ENCODE data around the gene KBTBD8.

The KBTBD8 gene

DNA sequence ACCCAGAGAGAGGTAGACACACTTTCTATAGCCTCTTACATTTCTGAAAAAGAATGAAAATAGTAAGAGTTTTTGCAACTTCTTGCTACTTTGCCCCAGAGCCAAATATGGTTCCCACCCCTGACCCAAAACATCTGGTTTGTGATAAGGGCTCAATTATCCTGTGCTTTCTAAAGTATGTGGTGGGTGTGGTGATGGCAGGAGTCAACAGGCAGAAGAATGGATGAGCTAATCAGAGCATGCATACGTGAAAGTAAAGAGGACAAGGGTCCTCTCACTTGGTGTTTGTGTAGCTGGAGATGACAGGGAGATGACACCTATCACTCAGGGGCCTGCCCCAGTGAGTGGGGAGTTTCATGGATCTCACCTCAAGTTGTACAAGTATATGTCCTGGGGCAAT is 19.1 kb downstream of the KBTBD8 start:
- no peak for DNase-seq (ENCODE audit: low read depth)
- TF ChIP-seq, protein P1, sequence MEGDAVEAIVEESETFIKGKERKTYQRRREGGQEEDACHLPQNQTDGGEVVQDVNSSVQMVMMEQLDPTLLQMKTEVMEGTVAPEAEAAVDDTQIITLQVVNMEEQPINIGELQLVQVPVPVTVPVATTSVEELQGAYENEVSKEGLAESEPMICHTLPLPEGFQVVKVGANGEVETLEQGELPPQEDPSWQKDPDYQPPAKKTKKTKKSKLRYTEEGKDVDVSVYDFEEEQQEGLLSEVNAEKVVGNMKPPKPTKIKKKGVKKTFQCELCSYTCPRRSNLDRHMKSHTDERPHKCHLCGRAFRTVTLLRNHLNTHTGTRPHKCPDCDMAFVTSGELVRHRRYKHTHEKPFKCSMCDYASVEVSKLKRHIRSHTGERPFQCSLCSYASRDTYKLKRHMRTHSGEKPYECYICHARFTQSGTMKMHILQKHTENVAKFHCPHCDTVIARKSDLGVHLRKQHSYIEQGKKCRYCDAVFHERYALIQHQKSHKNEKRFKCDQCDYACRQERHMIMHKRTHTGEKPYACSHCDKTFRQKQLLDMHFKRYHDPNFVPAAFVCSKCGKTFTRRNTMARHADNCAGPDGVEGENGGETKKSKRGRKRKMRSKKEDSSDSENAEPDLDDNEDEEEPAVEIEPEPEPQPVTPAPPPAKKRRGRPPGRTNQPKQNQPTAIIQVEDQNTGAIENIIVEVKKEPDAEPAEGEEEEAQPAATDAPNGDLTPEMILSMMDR (conservative IDR thresholded peaks at IDR 0.05; ENCODE audit: low read depth, low read length): no peak
- no peak overlapping the region for H3K4me3 ChIP-seq (ENCODE audit: low read length)

DNA sequence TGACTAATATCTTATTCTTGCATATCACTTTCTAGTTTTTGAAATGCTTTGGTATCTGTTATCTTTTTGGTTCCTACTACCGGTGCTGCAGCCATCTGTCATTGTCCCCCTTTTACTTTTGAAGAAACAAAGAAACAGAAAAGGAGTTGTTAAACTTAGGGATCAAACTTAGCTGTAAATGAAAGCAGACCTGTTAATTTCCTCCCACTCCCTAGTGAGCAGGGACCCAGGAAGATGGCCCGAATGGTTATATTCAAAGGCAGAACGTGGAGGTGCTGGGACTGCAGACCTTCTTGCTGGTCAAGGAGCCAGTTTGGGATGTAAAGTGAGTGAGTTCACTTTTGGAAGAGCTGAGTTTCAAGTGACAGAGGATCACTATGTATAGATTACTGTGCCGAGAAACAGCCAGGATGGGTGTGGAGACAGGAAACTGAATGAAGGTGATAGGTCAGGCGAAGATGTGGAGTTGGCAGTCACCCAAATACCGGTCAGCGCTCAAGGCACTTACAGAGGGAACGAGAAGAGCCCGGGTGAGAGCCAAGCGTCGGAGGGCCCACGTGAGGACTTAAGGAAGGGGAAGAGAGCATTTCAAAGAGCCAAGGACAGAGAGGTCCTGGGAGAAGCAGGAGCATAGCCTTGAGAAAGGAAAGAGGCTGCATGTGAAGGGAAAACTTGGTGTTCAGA is 20.1 kb downstream of the KBTBD8 start:
- DNase-seq (ENCODE audit: low read depth): no peak
- TF ChIP-seq, protein P1 (conservative IDR thresholded peaks at IDR 0.05; ENCODE audit: low read depth, low read length): no peak
- H3K4me3 ChIP-seq (ENCODE audit: low read length): no peak overlapping the region

DNA sequence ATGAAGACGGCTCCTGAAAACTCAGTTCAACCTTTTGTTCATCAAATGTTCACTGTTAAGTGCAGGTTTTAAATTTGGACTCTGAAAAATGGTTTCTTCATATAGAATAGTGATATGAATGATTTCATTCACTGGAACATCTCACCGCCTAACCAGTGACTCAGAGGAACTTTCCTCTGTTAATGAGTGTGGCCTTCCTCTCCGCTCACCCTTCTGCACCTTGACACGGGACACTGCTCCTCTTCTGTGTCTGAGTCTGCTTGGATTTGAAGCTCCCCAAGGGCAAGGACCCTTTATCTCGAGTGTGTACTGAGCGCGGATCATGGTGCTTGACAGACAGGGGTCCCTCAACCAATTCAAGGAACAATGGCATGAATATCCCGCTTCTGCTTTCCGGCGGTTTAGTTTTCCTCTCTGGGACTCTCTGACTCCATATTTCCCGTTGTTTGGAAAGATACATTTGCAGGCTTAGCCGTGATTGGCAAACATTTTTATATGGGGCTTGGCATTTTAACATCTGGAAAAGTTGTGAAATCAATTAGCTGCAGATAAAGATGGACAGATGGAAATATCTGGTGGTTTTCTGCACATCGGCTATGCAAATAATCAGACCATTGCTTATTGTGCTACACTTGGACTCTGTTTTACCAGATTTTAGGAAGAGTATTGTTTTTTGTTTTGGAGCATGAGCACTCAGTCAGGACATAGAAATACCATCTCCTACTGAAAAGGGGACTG is 20.9 kb downstream of the KBTBD8 start:
- TF ChIP-seq, protein P1 (conservative IDR thresholded peaks at IDR 0.05; ENCODE audit: low read depth, low read length): no peak
- DNase-seq (ENCODE audit: low read depth): no peak
- no peak overlapping the region for H3K4me3 ChIP-seq (ENCODE audit: low read length)

DNA sequence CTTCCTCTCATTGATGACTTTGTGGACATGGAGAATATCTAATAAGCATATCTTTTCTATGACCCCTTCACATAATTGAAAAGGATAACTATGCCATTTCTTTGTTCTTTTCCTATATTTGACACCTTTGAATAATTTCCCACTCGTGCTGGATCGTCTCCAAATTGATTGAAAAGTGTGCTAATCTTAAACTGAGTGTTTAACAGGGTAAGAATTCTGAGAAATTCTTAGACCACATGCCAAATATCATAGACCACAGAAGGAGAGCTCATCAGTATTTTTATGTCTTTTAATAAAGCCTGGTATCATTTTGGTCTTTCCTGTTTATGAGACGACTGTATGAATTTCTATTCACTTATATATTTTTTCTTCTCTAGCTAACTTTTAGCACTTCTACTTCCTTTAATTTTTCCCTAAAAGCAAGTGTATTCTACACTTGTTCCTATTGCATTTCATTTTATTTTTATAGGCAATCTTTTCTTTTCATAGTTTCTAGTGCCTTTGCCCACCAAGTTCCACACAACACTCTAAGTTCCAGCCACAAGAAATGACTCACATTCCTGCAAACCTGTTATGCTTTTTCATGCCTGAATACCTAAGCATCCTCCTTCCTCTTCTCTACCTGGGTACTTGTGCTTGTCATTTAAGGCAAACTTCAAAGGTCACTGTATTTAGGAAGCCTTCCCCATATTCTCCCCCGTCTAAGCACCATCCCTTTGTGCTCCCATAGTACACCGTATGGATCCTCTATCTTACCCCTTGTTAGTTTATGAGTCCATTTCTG is 30.1 kb downstream of the KBTBD8 start:
- no peak for DNase-seq (ENCODE audit: low read depth)
- H3K4me3 ChIP-seq (ENCODE audit: low read length): no peak overlapping the region
- TF ChIP-seq, protein P1 (conservative IDR thresholded peaks at IDR 0.05; ENCODE audit: low read depth, low read length): no peak

DNA sequence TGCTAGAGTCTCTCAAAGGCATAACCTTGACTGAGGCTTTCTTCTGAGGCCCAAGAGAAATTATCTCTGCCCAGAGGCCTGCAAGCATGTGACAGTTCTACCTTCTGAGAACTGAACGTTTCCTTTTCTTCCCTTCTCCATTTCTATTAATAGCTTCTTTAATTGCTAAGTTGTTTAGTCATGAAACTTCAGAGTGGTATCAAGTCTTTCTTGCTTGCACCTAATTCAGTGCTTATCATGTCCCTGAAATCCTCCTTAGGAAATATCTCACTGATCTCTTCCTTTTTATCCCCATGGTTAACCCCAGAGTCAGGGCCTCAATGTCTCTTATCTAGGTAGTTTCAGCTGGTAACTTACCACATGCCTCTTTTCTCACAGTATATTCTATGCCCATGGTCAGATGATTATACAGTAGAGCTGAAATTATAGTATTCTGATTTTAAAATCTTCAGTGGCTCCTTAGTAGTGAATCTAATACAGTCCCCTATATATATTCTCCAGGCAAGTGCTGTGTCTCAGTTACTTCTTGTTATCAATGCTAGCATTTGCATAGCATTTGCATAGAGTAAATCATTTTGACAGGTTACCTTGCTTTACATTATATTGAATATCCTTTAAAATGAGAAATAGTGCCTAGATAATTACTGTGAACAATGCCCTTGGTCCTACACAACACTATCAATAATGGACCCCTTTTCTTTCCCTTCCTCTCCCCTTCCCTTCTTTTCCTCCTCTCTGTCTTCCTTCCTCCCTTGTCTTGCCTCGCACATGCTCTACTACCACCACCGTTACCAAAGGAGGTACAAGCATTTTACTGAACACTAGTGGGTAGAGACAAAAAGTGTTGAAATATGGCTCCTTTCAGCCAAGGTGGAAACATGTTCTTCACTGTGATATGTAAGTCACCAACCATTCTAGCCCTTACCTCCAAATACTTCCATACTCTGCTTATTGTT is 33.0 kb downstream of the KBTBD8 start:
- TF ChIP-seq, protein P1 (conservative IDR thresholded peaks at IDR 0.05; ENCODE audit: low read depth, low read length): no peak
- DNase-seq (ENCODE audit: low read depth): no peak
- H3K4me3 ChIP-seq (ENCODE audit: low read length): no peak overlapping the region

DNA sequence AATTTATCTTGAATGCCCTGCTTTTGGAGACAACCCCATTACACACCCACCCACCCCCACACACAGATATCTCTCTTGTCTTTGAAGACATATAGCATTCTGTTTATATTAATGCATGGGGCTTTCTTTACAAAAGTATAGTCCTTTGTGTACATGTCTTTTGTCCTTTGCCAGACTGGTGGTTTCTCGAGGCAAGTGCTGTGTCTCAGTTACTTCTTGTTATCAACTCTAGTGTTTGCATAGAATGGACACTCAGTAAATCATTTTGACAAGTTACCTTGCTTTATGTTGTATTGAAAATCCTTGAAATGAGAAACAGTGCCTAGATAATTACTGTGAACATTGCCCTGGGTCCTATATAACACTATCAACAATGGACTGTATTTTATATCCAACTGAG is 33.9 kb downstream of the KBTBD8 start:
- no peak overlapping the region for H3K4me3 ChIP-seq (ENCODE audit: low read length)
- DNase-seq (ENCODE audit: low read depth): no peak
- TF ChIP-seq, protein P1 (conservative IDR thresholded peaks at IDR 0.05; ENCODE audit: low read depth, low read length): no peak
